Measurements from ENCODE around the gene TMEM253.
A peak's percentile ranks its signal among the peaks of the same experiment; 100 is the strongest.

The TMEM253 gene

DNA sequence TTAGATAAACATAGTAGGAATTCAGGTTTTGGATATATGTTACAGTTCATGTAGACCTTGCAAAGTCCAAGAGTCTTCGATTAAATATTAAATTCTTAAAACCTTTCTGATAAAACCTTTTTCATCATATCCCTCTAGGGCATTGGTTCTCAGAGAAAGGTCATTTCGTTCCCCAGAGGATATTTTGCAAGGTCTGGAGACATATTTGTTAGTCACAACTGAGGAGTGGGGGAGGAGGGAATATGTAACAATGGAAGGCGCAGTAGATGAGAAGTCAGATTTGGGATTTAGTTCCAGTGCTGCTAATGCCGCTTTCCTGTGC lies 5.3 kb downstream of the TMEM253 start:
- no peak for ATAC-seq

GRCh38 chr14:21106498-21107282 lies 5.8 kb downstream of the TMEM253 start:
- ATAC-seq = no peak

DNA sequence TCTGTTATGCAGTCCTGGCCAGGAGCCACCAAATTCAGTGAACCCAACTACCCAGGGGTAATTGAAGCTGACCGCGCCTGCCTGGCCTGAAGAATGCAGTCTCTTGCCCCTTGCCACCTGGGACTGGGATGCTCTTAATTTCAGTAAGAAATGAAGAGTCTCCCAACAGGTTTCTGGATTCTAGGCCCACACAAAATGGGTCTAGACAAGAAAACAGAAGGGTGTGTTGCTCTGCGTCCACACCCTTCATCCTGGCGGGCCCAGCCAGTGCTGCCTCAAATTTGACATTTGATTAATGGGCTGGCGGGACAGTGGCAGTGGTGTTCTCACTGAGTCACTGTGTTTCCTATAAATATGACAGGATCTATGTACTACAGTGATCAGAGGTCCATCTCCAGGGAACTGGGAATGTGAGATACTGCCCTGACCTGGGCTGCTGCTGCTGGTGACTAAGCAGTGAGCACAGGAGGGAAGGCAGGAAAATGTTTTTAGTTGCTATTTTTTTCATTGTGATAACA lies 6.5 kb downstream of the TMEM253 start:
- ATAC-seq = no peak

DNA sequence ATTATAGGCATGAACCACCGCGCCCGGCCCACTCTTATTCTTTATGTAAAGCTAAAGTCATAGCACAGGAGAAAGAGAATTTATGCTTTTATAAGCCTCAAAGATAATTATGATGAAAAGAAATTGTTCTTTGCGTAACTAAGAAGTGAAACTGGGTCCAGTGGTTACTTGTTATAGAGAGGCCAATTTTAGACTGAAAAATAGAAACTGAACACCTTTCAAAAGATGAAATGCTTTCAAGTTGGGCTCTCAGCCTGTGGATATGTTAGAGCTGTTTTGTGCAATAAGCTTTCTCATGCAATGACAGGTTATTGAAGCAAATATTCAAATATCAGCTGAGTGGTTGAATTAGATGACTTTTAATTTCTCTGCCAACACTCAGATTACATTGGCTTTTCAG lies 7.9 kb downstream of the TMEM253 start:
- ATAC-seq = no peak

DNA sequence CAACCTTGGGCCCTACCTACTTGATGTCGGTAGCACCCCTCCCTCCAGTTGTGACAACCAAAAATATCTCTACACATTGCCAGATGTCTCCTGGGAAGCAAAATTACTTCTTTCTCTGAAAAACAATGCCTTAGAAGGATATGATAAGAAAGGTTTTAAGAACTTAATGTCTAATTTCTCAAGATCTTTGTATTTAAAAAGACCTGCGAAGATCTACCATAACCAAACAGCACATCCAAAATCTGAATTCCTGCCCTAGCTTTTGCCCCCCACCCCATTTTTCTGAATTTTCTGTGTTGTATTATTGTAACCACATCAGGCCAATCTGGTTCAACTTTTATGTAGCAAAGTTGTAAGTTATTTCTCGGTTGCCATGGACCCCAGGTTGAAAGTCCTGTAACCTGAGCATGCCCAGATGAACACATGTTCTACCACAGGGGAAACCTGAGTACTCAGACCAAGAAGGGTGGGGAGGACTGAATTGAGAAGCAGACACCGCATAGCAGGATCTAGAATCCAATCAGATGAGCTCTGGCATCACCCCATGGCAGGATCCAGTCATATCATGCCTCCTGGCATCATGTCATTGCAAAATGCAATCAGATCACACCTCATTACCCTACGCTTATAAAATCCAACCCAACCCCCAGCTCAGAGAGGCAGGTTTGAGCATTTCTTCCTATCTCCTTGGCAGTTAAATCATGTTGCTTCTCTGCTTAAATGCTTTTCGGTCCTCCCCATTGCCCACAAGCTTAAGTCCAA lies 8.7 kb downstream of the TMEM253 start:
- ATAC-seq = peak; percentile 73 to 82

GRCh38 chr14:21112255-21112654 lies 11.4 kb downstream of the TMEM253 start:
- no peak for ATAC-seq

DNA sequence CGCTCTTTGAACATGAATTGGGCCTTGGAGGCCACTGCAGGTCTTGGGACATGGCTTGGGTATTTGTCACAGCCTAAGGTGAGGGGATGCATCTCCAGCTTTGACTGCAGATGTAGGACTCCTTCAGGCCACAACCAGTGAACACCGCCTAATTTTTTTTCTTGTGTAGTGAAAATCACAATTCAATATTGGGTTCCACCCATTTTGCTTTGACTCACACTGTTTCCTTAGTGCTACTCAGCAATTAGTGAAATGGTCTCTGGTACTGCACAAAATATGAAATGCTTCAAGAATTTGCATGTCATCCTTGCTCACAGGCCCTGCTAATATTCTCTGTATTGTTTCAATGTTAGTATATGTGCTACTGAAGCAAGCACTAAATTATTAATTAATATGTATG lies 12.5 kb downstream of the TMEM253 start:
- ATAC-seq = no peak

GRCh38 chr14:21118933-21119332 lies 18.1 kb downstream of the TMEM253 start:
- no peak for ATAC-seq

DNA sequence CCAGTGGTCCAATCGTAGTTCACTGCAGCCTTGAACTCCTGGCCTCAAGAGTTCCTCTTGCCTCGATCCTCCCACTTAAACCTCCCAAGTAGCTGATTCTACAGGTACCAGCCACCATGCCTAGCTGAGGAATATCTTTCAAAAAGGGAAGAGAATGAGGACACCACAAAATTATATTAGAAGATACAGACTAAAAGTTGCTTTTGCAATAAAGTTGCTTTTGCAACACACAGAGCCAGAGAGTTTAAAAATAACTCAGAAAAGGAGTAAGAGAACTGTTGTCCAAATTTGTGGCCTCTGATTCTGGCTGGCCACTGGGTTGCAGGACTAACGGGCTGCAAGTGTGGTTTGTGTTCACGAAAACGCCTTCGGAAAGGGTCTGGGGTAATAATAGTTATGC lies 19.8 kb downstream of the TMEM253 start:
- no peak for ATAC-seq

GRCh38 chr14:21121122-21121521 lies 20.3 kb downstream of the TMEM253 start:
- ATAC-seq = peak in 1 of 2 donors; percentile 33

DNA sequence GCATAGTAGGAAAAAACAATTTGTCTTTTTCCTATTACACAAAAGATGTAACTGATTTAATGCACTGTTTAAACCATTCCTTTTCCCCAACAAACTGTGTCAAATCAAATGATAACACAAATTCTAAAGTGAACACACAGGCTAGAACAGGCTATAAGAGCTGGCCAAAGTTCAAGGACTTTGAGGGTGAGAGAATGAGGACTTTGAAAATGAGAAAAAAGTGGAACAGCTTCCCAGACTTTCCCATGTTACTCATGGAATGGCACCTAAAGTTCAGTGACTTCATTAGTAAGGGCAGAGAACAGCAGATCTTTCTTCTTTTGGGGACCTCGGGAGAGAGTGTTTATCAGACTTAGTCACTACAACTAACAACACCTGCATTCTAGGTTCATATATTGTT lies 22.6 kb downstream of the TMEM253 start:
- ATAC-seq = no peak

DNA sequence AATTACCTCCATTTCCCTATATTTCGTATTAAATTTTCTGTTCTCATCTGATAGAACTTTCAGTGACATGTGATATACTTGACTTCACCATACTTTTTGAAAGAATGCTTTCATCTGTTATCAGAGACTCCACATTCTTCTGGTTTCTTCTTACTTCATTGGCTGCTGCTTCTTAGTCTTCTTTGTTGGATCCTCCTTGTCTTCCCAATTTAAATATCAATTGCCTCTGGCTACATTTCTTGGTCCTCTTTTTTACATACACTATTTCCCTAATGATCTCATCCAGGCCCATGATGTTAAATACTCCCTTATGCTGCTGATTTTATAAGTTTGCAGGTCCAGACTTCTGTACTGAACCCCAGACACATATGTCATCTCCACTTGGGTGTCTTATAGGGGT lies 33.0 kb downstream of the TMEM253 start:
- ATAC-seq = no peak

DNA sequence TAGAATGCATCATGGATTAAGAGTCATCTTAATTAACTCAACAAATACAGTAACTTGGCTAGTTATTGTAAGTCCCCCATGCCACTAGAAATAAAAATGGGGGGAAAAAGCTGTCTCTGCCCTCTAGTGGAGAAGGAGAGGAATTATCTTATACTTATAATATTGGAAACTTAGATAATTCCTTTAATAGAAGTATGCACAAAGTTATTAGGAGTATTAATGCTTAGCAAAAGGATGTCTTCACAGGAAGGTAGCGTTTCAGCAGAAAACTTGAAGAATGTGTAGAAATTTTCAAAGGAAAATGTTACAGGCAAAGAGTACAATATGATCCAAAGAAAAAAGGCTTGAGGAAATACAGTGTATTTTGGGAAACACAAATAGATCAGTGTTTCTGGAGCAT lies 35.2 kb downstream of the TMEM253 start:
- ATAC-seq = no peak

DNA sequence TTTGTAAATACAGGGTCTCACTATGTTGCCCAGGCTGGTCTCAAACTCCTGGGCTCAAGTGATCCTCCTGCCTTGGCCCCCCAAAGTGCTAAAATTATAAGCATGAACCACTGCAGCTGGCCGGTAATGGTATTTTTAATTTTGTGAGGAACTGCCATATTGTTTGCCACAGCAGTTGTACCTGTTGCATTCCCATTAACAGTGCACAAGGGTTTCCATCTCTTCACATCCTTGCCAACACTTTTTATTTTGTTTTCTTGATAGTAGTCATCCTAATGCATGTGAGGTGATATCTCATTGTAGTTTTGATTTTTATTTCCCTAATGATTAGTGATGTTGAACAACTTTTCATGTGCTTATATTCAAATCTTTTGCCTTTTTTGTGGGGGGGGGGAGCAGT lies 41.5 kb downstream of the TMEM253 start:
- ATAC-seq = no peak

DNA sequence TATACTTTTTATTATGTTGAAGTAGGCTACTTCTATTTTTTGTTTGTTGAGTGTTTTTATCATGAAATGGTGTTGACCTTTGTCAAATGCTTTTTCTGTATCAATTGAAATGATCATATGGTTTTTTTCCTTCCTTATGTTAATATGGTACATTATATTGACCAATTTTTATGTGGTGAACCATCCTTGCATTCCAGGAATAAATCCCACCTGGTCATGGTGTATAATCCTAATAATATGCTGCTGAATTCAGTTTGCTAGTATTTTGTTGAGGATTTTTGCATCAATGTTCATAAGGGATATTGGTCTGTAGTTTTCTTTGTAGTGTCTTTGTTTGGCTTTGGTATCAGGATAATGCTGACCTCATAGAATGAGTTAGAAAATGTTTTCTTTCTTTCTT lies 44.6 kb downstream of the TMEM253 start:
- ATAC-seq = no peak

GRCh38 chr14:21149641-21150367 lies 48.9 kb downstream of the TMEM253 start:
- no peak for ATAC-seq

Measured in activated CD4-positive, CD25-positive, alpha-beta regulatory T cell treated with anti-CD3 and anti-CD28 coated beads, Interleukin-2, amount 50 U/mL, for 24 hours (primary cell).